Upper lobe of left lung (tissue), 6 donors: ENCODE data around the gene BRWD1. TPM values are rescaled to one million over a fixed set of nuclear protein-coding genes. Genes with fewer than 3 reads are reported as not detected.

ENCODE experiments used
- ATAC-seq, 2 donors: fragments of 200-7000 bp; cut with Tn5 transposase; one replicate each; pipeline ENCODE4 v1.9.1; 2022; ENCODE audit warnings: mild to moderate bottlenecking in 2 of 2, moderate library complexity in 2 of 2; ENCODE audit not compliant: low FRiP score in 2 of 2
- DNase-seq, 2 donors: peaks; one replicate each; pipeline ENCODE4 v3.0.0-alpha.2; 2019 to 2020
- H3K27ac ChIP-seq, 4 donors: fragments of 200-600 bp; sonication (generic); one replicate each; pipeline ENCODE4 v1.5.1; 2016 to 2019
- H3K27me3 ChIP-seq, 4 donors: fragments of 200-600 bp; sonication (generic); one replicate each; pipeline ENCODE4 v1.5.1; 2017 to 2019
- H3K36me3 ChIP-seq, 4 donors: fragments of 200-600 bp; sonication (generic); one replicate each; pipeline ENCODE4 v1.5.1; 2016 to 2019
- H3K4me1 ChIP-seq, 4 donors: fragments of 200-600 bp; sonication (generic); one replicate each; pipeline ENCODE4 v1.5.1; 2018 to 2019
- H3K4me3 ChIP-seq, 4 donors: fragments of 200-600 bp; sonication (generic); one replicate each; pipeline ENCODE4 v1.5.1; 2017 to 2019; ENCODE audit warnings: mild to moderate bottlenecking in 2 of 4, moderate library complexity in 1 of 4
- H3K9me3 ChIP-seq, 4 donors: fragments of 200-600 bp; sonication (generic); one replicate each; pipeline ENCODE4 v1.5.1; 2018 to 2019
- EP300 ChIP-seq, 4 donors: sonication (generic); formaldehyde crosslinking; IDR thresholded peaks; one replicate each; pipeline ENCODE4 v1.5.1; 2017; ENCODE audit warnings: antibody characterized with exemption in 4 of 4, control low read depth in 2 of 4
- POLR2A ChIP-seq, 4 donors: fragments of 450-650 bp; IDR thresholded peaks; one replicate each; pipeline ENCODE4 v1.5.1; 2016 to 2017; ENCODE audit warnings: antibody characterized with exemption in 4 of 4, mild to moderate bottlenecking in 2 of 4
- POLR2AphosphoS5 ChIP-seq, 2 donors: sonication (generic); formaldehyde crosslinking; IDR thresholded peaks; one replicate each; pipeline ENCODE4 v1.5.1; 2017; ENCODE audit warnings: antibody characterized with exemption in 2 of 2
- WGBS, 2 donors: methylation state at CpG; one replicate each; pipeline ENCODE4 v1.1.5; 2017 to 2018; 5-methylcytosine and 5-hydroxymethylcytosine counted together
- total RNA-seq, 6 donors: library from RNA; depleted of rRNA in 4 of 6; stranded (reverse); fragments of >200 nt in 4 of 6; gene quantifications; one replicate each; pipeline versions ENCODE4 v1.1.0 to v1.2.1, GENCODE V29; 2016 to 2021
- TF ChIP-seq, protein P1 (sequence below), 6 experiments: fragments of 450-650 bp in 4 of 6; fragments of 200-600 bp in 2 of 6; sonication (generic) in 2 of 6; IDR thresholded peaks; one replicate each; pipeline ENCODE4 v1.5.1; 2016 to 2019; ENCODE audit warnings: antibody characterized with exemption in 6 of 6
- donor health status: DM: no; HTN: no; CAD: no; lungs with moderate emphysema.
- donor health status: DM: no; HTN: yes; CAD: no; lungs with severe emphysema.

Gene BRWD1
- 100 to 1,000 TPM in 1 of 6 donors, 10 to 100 TPM in 5; 23.4 to 144 (median 42.0) TPM for total RNA-seq

DNA sequence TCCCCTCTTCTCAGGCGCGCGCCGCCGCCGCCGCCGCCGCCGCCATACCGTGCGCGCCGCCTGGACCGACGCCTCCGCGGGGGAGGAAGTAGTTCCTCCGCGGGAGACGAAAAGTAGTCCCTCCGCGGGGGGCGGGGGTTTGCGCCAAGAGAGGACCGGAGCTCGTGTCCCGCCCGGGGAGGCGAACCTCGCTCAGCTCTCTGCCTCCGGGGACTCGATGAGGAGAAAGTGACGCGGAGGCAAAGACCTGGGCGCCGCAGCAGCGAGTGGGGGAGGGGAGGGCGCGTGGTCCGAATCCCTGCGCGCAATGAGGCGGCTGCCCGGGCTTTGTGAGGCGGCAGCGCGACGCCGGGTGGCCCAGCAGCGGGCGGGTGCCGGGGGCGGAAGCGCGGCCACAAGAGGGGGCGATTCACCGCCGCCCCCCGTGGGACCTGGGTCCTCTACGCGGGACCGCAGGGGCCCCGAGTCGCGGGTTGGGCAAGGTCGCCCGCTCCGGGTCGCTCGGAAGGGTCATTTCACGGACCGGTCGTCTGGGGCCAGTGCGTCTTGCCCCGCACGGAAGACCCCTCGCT, at the start of gene BRWD1:
BRWD1 (minus strand) TSS at position 62 of the 572 bp plus-strand sequence. CDS start 141 bp downstream, outside the sequence.
- WGBS, 2 donors = no CpG with 5 or more reads among the region's 78 CpGs
- ATAC-seq = peak; percentile 91 to 93
- Histone ChIP-seq H3K36me3 (peaks cover 0 to 28% (median 8%) of the 10 kb centered on the region in 4 donors), H3K9me3 (no peaks in the 10 kb centered on the region), H3K4me3 (peak within 1 kb of the TSS; percentile 90 to 95 (median 91)), H3K4me1 (peaks cover 5 to 24% (median 15%) of the 10 kb centered on the region in 4 donors), H3K27me3 (no peaks in the 10 kb centered on the region), H3K27ac (peak within 1 kb of the TSS; percentile 92 to 98 (median 97))
- TF ChIP-seq, protein P1, sequence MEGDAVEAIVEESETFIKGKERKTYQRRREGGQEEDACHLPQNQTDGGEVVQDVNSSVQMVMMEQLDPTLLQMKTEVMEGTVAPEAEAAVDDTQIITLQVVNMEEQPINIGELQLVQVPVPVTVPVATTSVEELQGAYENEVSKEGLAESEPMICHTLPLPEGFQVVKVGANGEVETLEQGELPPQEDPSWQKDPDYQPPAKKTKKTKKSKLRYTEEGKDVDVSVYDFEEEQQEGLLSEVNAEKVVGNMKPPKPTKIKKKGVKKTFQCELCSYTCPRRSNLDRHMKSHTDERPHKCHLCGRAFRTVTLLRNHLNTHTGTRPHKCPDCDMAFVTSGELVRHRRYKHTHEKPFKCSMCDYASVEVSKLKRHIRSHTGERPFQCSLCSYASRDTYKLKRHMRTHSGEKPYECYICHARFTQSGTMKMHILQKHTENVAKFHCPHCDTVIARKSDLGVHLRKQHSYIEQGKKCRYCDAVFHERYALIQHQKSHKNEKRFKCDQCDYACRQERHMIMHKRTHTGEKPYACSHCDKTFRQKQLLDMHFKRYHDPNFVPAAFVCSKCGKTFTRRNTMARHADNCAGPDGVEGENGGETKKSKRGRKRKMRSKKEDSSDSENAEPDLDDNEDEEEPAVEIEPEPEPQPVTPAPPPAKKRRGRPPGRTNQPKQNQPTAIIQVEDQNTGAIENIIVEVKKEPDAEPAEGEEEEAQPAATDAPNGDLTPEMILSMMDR (IDR thresholded peaks at IDR 0.05) = peak in 5 of 6 experiments; percentile 16 to 63 (median 44)
- peak in 3 of 4 donors; percentile 69 to 88 (median 88) for TF ChIP-seq POLR2A (IDR thresholded peaks at IDR 0.05)
- peak; percentile 76 to 80 for TF ChIP-seq POLR2AphosphoS5 (IDR thresholded peaks at IDR 0.05)
- TF ChIP-seq EP300 (IDR thresholded peaks at IDR 0.05) = no peak
- peak; percentile 81 to 96 for DNase-seq

DNA sequence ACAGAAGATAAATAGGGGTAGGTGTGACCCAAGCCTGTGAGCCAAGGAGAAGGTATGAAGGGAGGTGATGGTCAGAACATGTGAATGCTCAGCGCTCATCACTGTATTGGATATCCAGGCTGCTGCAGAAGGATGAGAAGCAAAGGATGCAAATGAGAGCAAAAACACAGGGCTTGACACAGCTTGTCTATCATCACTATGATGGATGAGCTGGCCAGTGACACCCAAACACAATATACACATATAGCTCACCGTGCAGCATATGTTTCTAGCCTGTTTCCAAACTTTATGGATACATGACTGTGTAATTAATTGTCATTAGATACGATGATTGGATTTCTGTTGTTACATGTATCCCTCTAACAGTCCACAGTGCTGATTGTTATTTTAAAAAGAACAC, 49.3 kb upstream of the BRWD1 start:
- ATAC-seq (peak in 1 of 2 donors; percentile 12), DNase-seq (no peak)
- Histone ChIP-seq H3K27ac (no peak overlapping the region), H3K9me3 (no peaks in the 10 kb centered on the region), H3K4me1 (no peaks in the 10 kb centered on the region), H3K36me3 (no peaks in the 10 kb centered on the region), H3K4me3 (no peak overlapping the region), H3K27me3 (no peaks in the 10 kb centered on the region)
- TF ChIP-seq EP300 (IDR thresholded peaks at IDR 0.05) = no peak
- no peak for TF ChIP-seq POLR2AphosphoS5 (IDR thresholded peaks at IDR 0.05)
- TF ChIP-seq, protein P1 (IDR thresholded peaks at IDR 0.05) = no peak
- TF ChIP-seq POLR2A (IDR thresholded peaks at IDR 0.05) = no peak
- 85 to 86% methylated on average over 3 of the region's 3 CpGs for WGBS, 2 donors

GRCh38 chr21:39359382-39359781, 46.0 kb upstream of the BRWD1 start:
- H3K9me3 ChIP-seq = no peaks in the 10 kb centered on the region
- H3K4me1 ChIP-seq = no peaks in the 10 kb centered on the region
- ATAC-seq (no peak), DNase-seq (no peak)
- no peaks in the 10 kb centered on the region for H3K36me3 ChIP-seq
- no peak overlapping the region for H3K4me3 ChIP-seq
- TF ChIP-seq POLR2AphosphoS5 (IDR thresholded peaks at IDR 0.05) (no peak), EP300 (IDR thresholded peaks at IDR 0.05) (no peak), POLR2A (IDR thresholded peaks at IDR 0.05) (no peak)
- TF ChIP-seq, protein P1 (IDR thresholded peaks at IDR 0.05) = no peak
- no peaks in the 10 kb centered on the region for H3K27me3 ChIP-seq
- 70 to 79% methylated on average over 4 of the region's 4 CpGs for WGBS, 2 donors
- no peak overlapping the region for H3K27ac ChIP-seq

- DNase-seq = no peak
- Histone ChIP-seq H3K27ac (no peak overlapping the region), H3K4me3 (no peak overlapping the region), H3K9me3 (no peaks in the 10 kb centered on the region), H3K36me3 (no peaks in the 10 kb centered on the region), H3K4me1 (peaks cover 0 to 11% (median 6%) of the 10 kb centered on the region in 4 donors), H3K27me3 (no peaks in the 10 kb centered on the region)
- ATAC-seq = no peak
- TF ChIP-seq POLR2A (IDR thresholded peaks at IDR 0.05) (no peak), EP300 (IDR thresholded peaks at IDR 0.05) (no peak), POLR2AphosphoS5 (IDR thresholded peaks at IDR 0.05) (no peak)
- TF ChIP-seq, protein P1 (IDR thresholded peaks at IDR 0.05) = no peak
- WGBS, 2 donors = 77 to 84% methylated on average over 3 of the region's 3 CpGs
These were observed 39.9 kb upstream of the BRWD1 start for GRCh38 chr21:39353295-39353694.
